ENCODE measurements around the gene COQ8A.

COQ8A gene

GRCh38 chr1:226980122-226980560 lies 40.0 kb downstream of the COQ8A start (continued):
- TF ChIP-seq, protein P1, sequence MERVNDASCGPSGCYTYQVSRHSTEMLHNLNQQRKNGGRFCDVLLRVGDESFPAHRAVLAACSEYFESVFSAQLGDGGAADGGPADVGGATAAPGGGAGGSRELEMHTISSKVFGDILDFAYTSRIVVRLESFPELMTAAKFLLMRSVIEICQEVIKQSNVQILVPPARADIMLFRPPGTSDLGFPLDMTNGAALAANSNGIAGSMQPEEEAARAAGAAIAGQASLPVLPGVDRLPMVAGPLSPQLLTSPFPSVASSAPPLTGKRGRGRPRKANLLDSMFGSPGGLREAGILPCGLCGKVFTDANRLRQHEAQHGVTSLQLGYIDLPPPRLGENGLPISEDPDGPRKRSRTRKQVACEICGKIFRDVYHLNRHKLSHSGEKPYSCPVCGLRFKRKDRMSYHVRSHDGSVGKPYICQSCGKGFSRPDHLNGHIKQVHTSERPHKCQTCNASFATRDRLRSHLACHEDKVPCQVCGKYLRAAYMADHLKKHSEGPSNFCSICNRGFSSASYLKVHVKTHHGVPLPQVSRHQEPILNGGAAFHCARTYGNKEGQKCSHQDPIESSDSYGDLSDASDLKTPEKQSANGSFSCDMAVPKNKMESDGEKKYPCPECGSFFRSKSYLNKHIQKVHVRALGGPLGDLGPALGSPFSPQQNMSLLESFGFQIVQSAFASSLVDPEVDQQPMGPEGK (CRISPR knock-in tag; IDR thresholded peaks at IDR 0.05; ENCODE audit: borderline replicate concordance): no peak
- no peak for TF ChIP-seq ESRRG (CRISPR knock-in tag; IDR thresholded peaks at IDR 0.05)
- no peak for TF ChIP-seq GLIS3 (CRISPR knock-in tag; IDR thresholded peaks at IDR 0.05)

DNA sequence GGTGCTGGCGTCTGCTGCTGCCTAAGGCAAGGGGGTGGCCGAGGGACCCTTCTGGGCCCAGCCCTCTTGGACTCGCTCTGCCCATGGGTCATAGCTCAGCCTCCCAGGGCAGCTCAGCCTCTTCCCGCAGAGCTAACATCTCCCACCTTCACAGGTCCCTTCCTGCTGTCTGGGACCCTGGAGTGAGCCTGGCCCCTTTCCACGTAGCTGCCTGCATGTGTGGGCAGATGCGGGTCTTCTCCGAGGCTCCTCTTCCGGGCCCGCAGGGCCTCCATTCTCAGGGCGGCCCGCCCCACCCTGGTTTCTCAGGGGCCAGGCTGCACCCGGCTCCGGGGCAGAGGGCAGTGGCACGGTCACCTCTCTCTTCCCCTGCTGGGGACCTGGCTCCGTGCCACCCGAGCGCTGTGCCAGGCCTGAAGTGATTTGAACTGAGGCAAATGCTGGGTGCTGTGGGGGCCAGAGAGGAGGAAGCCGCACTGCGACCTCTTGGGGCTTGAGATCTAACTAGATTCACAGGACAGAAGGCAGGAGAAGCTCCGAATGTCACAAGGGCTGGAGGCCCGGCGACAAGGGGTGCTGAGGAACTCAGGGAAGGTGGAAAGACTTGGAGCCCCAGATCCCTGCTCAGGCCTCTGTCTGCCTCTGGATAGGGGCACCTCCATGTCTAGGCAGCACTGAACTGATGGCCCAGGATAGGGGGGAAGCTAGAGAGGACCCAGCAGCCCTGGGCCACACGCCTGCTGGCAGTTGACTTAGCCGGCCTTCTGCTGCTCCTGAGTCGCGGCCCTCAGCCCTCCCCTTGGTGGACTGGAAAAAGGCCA lies 40.7 kb downstream of the COQ8A start:
- no peak for ATAC-seq
- no peak for TF ChIP-seq GLIS3 (CRISPR knock-in tag; IDR thresholded peaks at IDR 0.05)
- TF ChIP-seq ZNF70 (CRISPR knock-in tag; IDR thresholded peaks at IDR 0.05): no peak
- no peak for TF ChIP-seq ARNTL (CRISPR knock-in tag; IDR thresholded peaks at IDR 0.05; ENCODE audit: borderline replicate concordance, low read depth)
- no peak for TF ChIP-seq OSR1 (CRISPR knock-in tag; IDR thresholded peaks at IDR 0.05)

DNA sequence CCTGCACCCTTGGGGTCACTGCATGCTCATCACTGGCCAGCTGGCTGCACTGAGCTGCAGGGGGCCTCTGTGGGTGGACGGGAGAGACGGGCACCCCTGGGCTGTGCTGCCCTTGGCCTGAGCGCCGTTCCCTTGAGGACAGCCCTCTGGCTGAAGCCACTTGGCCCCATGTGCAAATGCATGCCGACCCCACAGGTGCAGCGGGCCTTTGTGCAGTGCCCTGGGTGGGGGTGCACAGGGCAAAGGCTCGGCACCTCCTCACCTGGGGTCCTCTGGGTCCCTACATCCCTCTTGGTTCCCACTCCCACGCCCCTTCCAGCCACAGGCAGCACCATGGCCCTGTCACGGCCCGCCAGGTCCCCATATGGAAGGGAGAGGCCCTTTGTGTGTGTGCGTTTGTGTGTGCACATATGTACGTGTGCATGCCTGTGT lies 41.3 kb downstream of the COQ8A start:
- TF ChIP-seq OSR1 (CRISPR knock-in tag; IDR thresholded peaks at IDR 0.05) (no peak), RARB (CRISPR knock-in tag; IDR thresholded peaks at IDR 0.05) (no peak), GLIS3 (CRISPR knock-in tag; IDR thresholded peaks at IDR 0.05) (no peak), ZNF70 (CRISPR knock-in tag; IDR thresholded peaks at IDR 0.05) (no peak), CSDC2 (CRISPR knock-in tag; IDR thresholded peaks at IDR 0.05) (no peak), CSRNP3 (CRISPR knock-in tag; IDR thresholded peaks at IDR 0.05) (no peak), SNAI2 (CRISPR knock-in tag; IDR thresholded peaks at IDR 0.05) (no peak), ZFP30 (CRISPR knock-in tag; IDR thresholded peaks at IDR 0.05) (no peak), ESRRG (CRISPR knock-in tag; IDR thresholded peaks at IDR 0.05) (no peak), TOX (CRISPR knock-in tag; IDR thresholded peaks at IDR 0.05; ENCODE audit: borderline replicate concordance) (no peak), TCF4 (CRISPR knock-in tag; IDR thresholded peaks at IDR 0.05; ENCODE audit: borderline replicate concordance) (no peak)
- TF ChIP-seq, protein P2, sequence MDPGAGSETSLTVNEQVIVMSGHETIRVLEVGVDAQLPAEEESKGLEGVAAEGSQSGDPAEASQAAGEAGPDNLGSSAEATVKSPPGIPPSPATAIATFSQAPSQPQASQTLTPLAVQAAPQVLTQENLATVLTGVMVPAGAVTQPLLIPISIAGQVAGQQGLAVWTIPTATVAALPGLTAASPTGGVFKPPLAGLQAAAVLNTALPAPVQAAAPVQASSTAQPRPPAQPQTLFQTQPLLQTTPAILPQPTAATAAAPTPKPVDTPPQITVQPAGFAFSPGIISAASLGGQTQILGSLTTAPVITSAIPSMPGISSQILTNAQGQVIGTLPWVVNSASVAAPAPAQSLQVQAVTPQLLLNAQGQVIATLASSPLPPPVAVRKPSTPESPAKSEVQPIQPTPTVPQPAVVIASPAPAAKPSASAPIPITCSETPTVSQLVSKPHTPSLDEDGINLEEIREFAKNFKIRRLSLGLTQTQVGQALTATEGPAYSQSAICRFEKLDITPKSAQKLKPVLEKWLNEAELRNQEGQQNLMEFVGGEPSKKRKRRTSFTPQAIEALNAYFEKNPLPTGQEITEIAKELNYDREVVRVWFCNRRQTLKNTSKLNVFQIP (CRISPR knock-in tag; IDR thresholded peaks at IDR 0.05; ENCODE audit: borderline replicate concordance, low read depth): no peak
- ATAC-seq: no peak

DNA sequence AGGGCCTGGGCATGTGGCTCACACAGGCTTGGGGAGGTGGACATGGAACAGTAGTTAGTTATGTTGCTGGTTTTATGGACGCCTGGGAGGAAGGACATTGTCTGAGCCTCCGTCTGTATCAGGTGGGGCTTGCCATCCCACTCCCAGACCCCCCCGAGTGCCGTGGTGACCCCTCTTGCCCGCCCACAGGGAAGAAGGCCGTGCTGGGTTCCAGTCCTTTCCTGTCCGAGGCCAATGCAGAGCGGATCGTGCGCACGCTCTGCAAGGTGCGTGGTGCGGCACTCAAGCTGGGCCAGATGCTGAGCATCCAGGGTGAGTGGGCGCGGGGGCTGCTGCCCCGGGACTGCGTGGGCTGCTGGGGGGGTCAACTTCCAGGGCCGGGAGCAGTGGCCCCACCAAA lies 41.7 kb downstream of the COQ8A start:
- ATAC-seq: no peak
- TF ChIP-seq, protein P1 (CRISPR knock-in tag; IDR thresholded peaks at IDR 0.05; ENCODE audit: borderline replicate concordance): no peak
- TF ChIP-seq TCF4 (CRISPR knock-in tag; IDR thresholded peaks at IDR 0.05; ENCODE audit: borderline replicate concordance) (no peak), RARB (CRISPR knock-in tag; IDR thresholded peaks at IDR 0.05) (no peak), CSDC2 (CRISPR knock-in tag; IDR thresholded peaks at IDR 0.05) (no peak)

GRCh38 chr1:226982451-226983177 lies 42.5 kb downstream of the COQ8A start:
- no peak for TF ChIP-seq SNAI2 (CRISPR knock-in tag; IDR thresholded peaks at IDR 0.05)
- TF ChIP-seq BACH2 (CRISPR knock-in tag; IDR thresholded peaks at IDR 0.05; ENCODE audit: borderline replicate concordance): no peak
- no peak for TF ChIP-seq ZC3H10 (CRISPR knock-in tag; IDR thresholded peaks at IDR 0.05)
- TF ChIP-seq ZNF8 (CRISPR knock-in tag; IDR thresholded peaks at IDR 0.05): no peak
- no peak for TF ChIP-seq CREB5 (CRISPR knock-in tag; IDR thresholded peaks at IDR 0.05; ENCODE audit: low read depth)
- ATAC-seq: no peak

Data from SK-N-SH treated with all-trans-retinoic acid at 6 μM for 48 hours (cell line).